GM12865 (cell line): Measurements from ENCODE around the gene NGF.
"Not testable (repeated sequence)": the region's sequence is repeated elsewhere in the genome, so short reads cannot be mapped to it uniquely, and the experiment has no call there.

Experiments used
- DNase-seq: peaks from one replicate; pipeline ENCODE4 v3.0.0; 2010; ENCODE audit warnings: low read depth
- H3K4me3 ChIP-seq: 2 replicates; pipeline ENCODE4 v1.5.1; 2011; ENCODE audit warnings: mild to moderate bottlenecking, low read depth, low read length, control low read depth
- CTCF ChIP-seq: IDR thresholded peaks from 2 replicates; pipeline ENCODE4 v1.5.1; 2011; ENCODE audit warnings: low read length, control low read depth, low read depth, inconsistent platforms; ENCODE audit not compliant: insufficient read depth; ENCODE audit errors: missing control alignments

The NGF gene

GRCh38 chr1:115364780-115365155, 26.7 kb upstream of the NGF start:
- TF ChIP-seq CTCF: no peak
- H3K4me3 ChIP-seq: no peak overlapping the region
- no peak for DNase-seq

GRCh38 chr1:115364046-115364779, 26.2 kb upstream of the NGF start:
- DNase-seq: no peak
- TF ChIP-seq CTCF: no peak
- H3K4me3 ChIP-seq: no peak overlapping the region

DNA sequence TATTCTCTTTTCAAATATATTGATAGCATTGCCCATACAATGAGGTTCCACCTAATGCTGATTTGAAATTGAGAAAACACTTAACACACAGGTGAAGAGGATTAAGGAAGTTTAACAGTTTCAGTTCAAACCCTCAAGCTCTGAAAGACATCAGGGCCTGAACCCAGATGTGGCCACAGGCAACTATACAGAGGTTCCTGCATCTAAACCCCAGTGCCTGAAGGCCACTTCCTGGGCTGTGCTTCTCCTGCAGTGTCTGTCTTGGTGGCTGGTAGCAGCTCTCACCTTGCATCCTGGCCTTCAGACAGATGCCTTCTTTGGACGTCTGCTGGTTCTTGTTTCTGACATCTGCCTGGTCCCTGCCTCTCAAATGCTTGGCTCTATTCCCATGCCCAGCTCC, 25.1 kb upstream of the NGF start:
- H3K4me3 ChIP-seq: no peak overlapping the region
- TF ChIP-seq CTCF: no peak
- peak; percentile 10 for DNase-seq

DNA sequence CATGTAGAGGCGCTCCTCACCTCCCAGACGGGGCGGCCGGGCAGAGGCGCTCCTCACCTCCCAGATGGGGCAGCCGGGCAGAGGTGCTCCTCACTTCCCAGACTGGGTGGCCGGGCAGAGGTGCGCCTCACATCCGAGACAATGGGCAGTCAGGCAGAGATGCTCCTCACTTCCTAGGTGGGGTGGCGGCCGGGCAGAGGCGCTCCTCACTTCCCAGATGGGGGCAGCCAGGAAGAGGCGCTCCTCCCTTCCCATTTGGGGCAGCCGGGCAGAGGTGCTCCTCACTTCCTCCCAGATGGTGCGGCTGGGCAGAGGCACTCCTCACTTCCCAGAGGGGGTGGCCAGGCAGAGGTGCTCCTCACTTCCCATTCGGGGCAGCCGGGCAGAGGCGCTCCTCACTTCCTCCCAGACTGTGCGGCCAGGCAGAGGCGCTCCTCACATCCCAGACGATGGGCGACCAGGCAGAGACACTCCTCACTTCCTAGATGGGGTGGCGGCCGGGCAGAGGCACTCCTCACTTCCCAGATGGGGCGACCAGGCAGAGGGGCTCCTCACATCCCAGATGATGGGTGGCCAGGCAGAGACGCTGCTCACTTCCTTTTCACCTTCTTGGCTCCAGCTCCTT, 22.6 kb upstream of the NGF start:
- H3K4me3 ChIP-seq, DNase-seq: not testable (repeated sequence)

- not testable (repeated sequence) for DNase-seq, H3K4me3 ChIP-seq
These were observed 21.9 kb upstream of the NGF start for GRCh38 chr1:115359787-115360452.

GRCh38 chr1:115356356-115356755, 18.3 kb upstream of the NGF start:
- no peak overlapping the region for H3K4me3 ChIP-seq
- TF ChIP-seq CTCF: no peak
- DNase-seq: no peak

- no peak for TF ChIP-seq CTCF
- DNase-seq: no peak
- no peak overlapping the region for H3K4me3 ChIP-seq
These were observed 17.0 kb upstream of the NGF start for GRCh38 chr1:115355069-115355468.

GRCh38 chr1:115351143-115351542, 13.1 kb upstream of the NGF start:
- DNase-seq: no peak
- no peak overlapping the region for H3K4me3 ChIP-seq

More at GRCh38 chr1:115351143-115351542, 13.1 kb upstream of the NGF start:
- no peak for TF ChIP-seq CTCF
